ENCODE results near the gene ALG12.
A peak's percentile ranks its signal among the peaks of the same experiment; 100 is the strongest.

The ALG12 gene

GRCh38 chr22:49965091-49966040 lies 47.1 kb upstream of the ALG12 start:
- Mint-ChIP-seq H3K4me1 (peaks cover 37% of the 10 kb centered on the region), H3K27ac (no peak overlapping the region), H3K36me3 (ENCODE audit: low read depth) (no peaks in the 10 kb centered on the region), H3K27me3 (ENCODE audit: low read depth, poor library complexity) (peaks cover 3% of the 10 kb centered on the region), H3K9me3 (no peaks in the 10 kb centered on the region), H3K4me3 (no peak overlapping the region)
- no peak for DNase-seq
- TF ChIP-seq CTCF (IDR thresholded peaks at IDR 0.05), result no peak

GRCh38 chr22:49964136-49965090 lies 46.2 kb upstream of the ALG12 start:
- H3K27me3 Mint-ChIP-seq (ENCODE audit: low read depth, poor library complexity), result peaks cover 2% of the 10 kb centered on the region
- DNase-seq, result no peak
- H3K27ac Mint-ChIP-seq, result no peak overlapping the region
- H3K36me3 Mint-ChIP-seq (ENCODE audit: low read depth), result no peaks in the 10 kb centered on the region
- no peaks in the 10 kb centered on the region for H3K9me3 Mint-ChIP-seq
- no peak for TF ChIP-seq CTCF (IDR thresholded peaks at IDR 0.05)
- peaks cover 40% of the 10 kb centered on the region for H3K4me1 Mint-ChIP-seq
- no peak overlapping the region for H3K4me3 Mint-ChIP-seq

GRCh38 chr22:49963647-49964026 lies 45.4 kb upstream of the ALG12 start:
- Mint-ChIP-seq H3K4me1 (peaks cover 47% of the 10 kb centered on the region), H3K27me3 (ENCODE audit: low read depth, poor library complexity) (no peaks in the 10 kb centered on the region), H3K36me3 (ENCODE audit: low read depth) (no peaks in the 10 kb centered on the region), H3K4me3 (peak overlapping the region; percentile 80), H3K27ac (no peak overlapping the region), H3K9me3 (no peaks in the 10 kb centered on the region)
- TF ChIP-seq CTCF (IDR thresholded peaks at IDR 0.05), result no peak
- no peak for DNase-seq

- Mint-ChIP-seq H3K4me1 (peaks cover 52% of the 10 kb centered on the region), H3K27me3 (ENCODE audit: low read depth, poor library complexity) (no peaks in the 10 kb centered on the region), H3K27ac (peak overlapping the region; percentile 85), H3K4me3 (peak overlapping the region; percentile 80), H3K9me3 (no peaks in the 10 kb centered on the region), H3K36me3 (ENCODE audit: low read depth) (no peaks in the 10 kb centered on the region)
- no peak for TF ChIP-seq CTCF (IDR thresholded peaks at IDR 0.05)
- peak; percentile 61 for DNase-seq
These were observed 44.8 kb upstream of the ALG12 start for GRCh38 chr22:49962751-49963646.

GRCh38 chr22:49962012-49962750 lies 43.9 kb upstream of the ALG12 start:
- Mint-ChIP-seq H3K4me1 (peaks cover 46% of the 10 kb centered on the region), H3K27ac (peak overlapping the region; percentile 69), H3K27me3 (ENCODE audit: low read depth, poor library complexity) (no peaks in the 10 kb centered on the region), H3K36me3 (ENCODE audit: low read depth) (no peaks in the 10 kb centered on the region), H3K9me3 (no peaks in the 10 kb centered on the region), H3K4me3 (peak overlapping the region; percentile 86)
- no peak for TF ChIP-seq CTCF (IDR thresholded peaks at IDR 0.05)
- peak; percentile 81 for DNase-seq
